Stomach (tissue), 9 donors: Measurements from ENCODE around the gene TLCD3A. TPM values are rescaled to one million over a fixed set of nuclear protein-coding genes. Genes with fewer than 3 reads are reported as not detected.

ENCODE experiments used
- DNase-seq, 2 donors: peaks; one replicate each; pipeline versions ENCODE4 v3.0.0 to v3.0.0-alpha.2; 2013 to 2019
- H3K27ac ChIP-seq, 5 donors: fragments of 200-600 bp in 4 of 5; sonication (generic) in 4 of 5; one replicate each; pipeline ENCODE4 v1.5.1; 2013 to 2019; ENCODE audit warnings: mild to moderate bottlenecking in 1 of 5, moderate library complexity in 1 of 5
- H3K27me3 ChIP-seq, 3 donors: fragments of 200-600 bp; sonication (generic); one replicate each; pipeline ENCODE4 v1.5.1; 2017 to 2019; ENCODE audit warnings: mixed run types in 1 of 3
- H3K36me3 ChIP-seq, 4 donors: fragments of 200-600 bp; sonication (generic); 1 replicate in 3 of 4; 2 replicates in 1 of 4; pipeline ENCODE4 v1.5.1; 2016 to 2019
- H3K4me1 ChIP-seq, 4 donors: fragments of 200-600 bp; sonication (generic); one replicate each; pipeline ENCODE4 v1.5.1; 2016 to 2019
- H3K4me3 ChIP-seq, 4 donors: fragments of 200-600 bp; sonication (generic) in 3 of 4; one replicate each; pipeline ENCODE4 v1.5.1; 2016 to 2019; ENCODE audit warnings: mild to moderate bottlenecking in 1 of 4
- H3K9me3 ChIP-seq, 4 donors: fragments of 200-600 bp; sonication (generic); one replicate each; pipeline ENCODE4 v1.5.1; 2016 to 2019
- CTCF ChIP-seq, 7 experiments: fragments of 450-650 bp in 4 of 7; fragments of 200-600 bp in 3 of 7; sonication (generic) in 3 of 7; IDR thresholded peaks; one replicate each; pipeline ENCODE4 v1.5.1; 2016 to 2019; ENCODE audit warnings: antibody characterized with exemption in 7 of 7, control low read depth in 2 of 7, mild to moderate bottlenecking in 1 of 7
- EP300 ChIP-seq: sonication (generic); formaldehyde crosslinking; IDR thresholded peaks from one replicate; pipeline ENCODE4 v1.6.1; 2017; ENCODE audit warnings: antibody characterized with exemption
- POLR2A ChIP-seq, 4 donors: fragments of 450-650 bp; IDR thresholded peaks; one replicate each; pipeline ENCODE4 v1.6.1; 2016; ENCODE audit warnings: antibody characterized with exemption in 4 of 4, control low read depth in 2 of 4, mild to moderate bottlenecking in 1 of 4, moderate library complexity in 1 of 4
- POLR2AphosphoS5 ChIP-seq, 3 donors: sonication (generic); formaldehyde crosslinking; IDR thresholded peaks; one replicate each; pipeline ENCODE4 v1.6.1; 2016; ENCODE audit warnings: antibody characterized with exemption in 3 of 3
- WGBS, 5 donors: extraction: QIAGEN DNeasy Blood & Tissue Kit in 3 of 5; methylation state at CpG; one replicate each; pipeline versions ENCODE4 v1.1.5 to v1.1.7; 2013 to 2018; 5-methylcytosine and 5-hydroxymethylcytosine counted together
- intact Hi-C: fragments of 100-400 bp; cut with DNase I; formaldehyde crosslinking; loops from one replicate; pipeline ENCODE4 v1.15.1; 2023; ENCODE audit warnings: low total_unique reads
- polyA plus RNA-seq, 3 donors: library from polyadenylated mRNA; stranded (reverse); fragments of 200-250 nt; gene quantifications; one replicate each; pipeline ENCODE4 v1.2.3, GENCODE V29; 2013
- total RNA-seq, 5 donors: library from RNA; depleted of rRNA; stranded (reverse); fragments of >200 nt; gene quantifications; one replicate each; pipeline versions ENCODE4 v1.1.0 to v1.2.3, GENCODE V29; 2014 to 2016
- donor health status: healthy with polysubstance abuse.
- donor health status: Bipolar disorder and iron deficiency.
- donor health status: healthy.

Gene TLCD3A
- total and polyA plus RNA-seq, 8 donors, result 0.58 to 33.2 (median 11.8) TPM

GRCh38 chr17:703081-703875, 29.1 kb upstream of the TLCD3A start:
- intact Hi-C loops, result no loop called here
- no peak for DNase-seq
- WGBS, 5 donors, result 67 to 82% (median 73%) methylated on average over 12 of the region's 12 CpGs
- H3K4me1 ChIP-seq, result peaks cover 5 to 61% (median 27%) of the 10 kb centered on the region in 4 donors
- H3K9me3 ChIP-seq, result no peaks in the 10 kb centered on the region
- no peak overlapping the region for H3K4me3 ChIP-seq
- H3K36me3 ChIP-seq, result peaks cover 4 to 50% (median 36%) of the 10 kb centered on the region in 4 donors
- H3K27me3 ChIP-seq, result no peaks in the 10 kb centered on the region
- TF ChIP-seq POLR2AphosphoS5 (IDR thresholded peaks at IDR 0.05) (no peak), CTCF (IDR thresholded peaks at IDR 0.05) (no peak), EP300 (no peak), POLR2A (IDR thresholded peaks at IDR 0.05) (no peak)
- H3K27ac ChIP-seq, result no peak overlapping the region

GRCh38 chr17:704111-704864, 28.1 kb upstream of the TLCD3A start:
- 66 to 83% (median 71%) methylated on average over 4 of the region's 4 CpGs for WGBS, 5 donors
- no peak for TF ChIP-seq CTCF (IDR thresholded peaks at IDR 0.05)
- TF ChIP-seq POLR2AphosphoS5 (IDR thresholded peaks at IDR 0.05), result no peak
- TF ChIP-seq POLR2A (IDR thresholded peaks at IDR 0.05), result no peak
- no peak for TF ChIP-seq EP300
- Histone ChIP-seq H3K27ac (no peak overlapping the region), H3K4me1 (peaks cover 5 to 58% (median 26%) of the 10 kb centered on the region in 4 donors), H3K36me3 (peaks cover 10 to 60% (median 44%) of the 10 kb centered on the region in 4 donors), H3K27me3 (no peaks in the 10 kb centered on the region), H3K9me3 (no peaks in the 10 kb centered on the region), H3K4me3 (no peak overlapping the region)
- intact Hi-C loops, result no loop called here
- no peak for DNase-seq

GRCh38 chr17:705011-705410, 27.4 kb upstream of the TLCD3A start:
- WGBS, 5 donors, result 60 to 89% (median 82%) methylated on average over 1 of the region's 1 CpG
- TF ChIP-seq CTCF (IDR thresholded peaks at IDR 0.05) (no peak), EP300 (no peak), POLR2AphosphoS5 (IDR thresholded peaks at IDR 0.05) (no peak), POLR2A (IDR thresholded peaks at IDR 0.05) (no peak)
- Histone ChIP-seq H3K36me3 (peaks cover 17 to 68% (median 51%) of the 10 kb centered on the region in 4 donors), H3K9me3 (no peaks in the 10 kb centered on the region), H3K4me3 (no peak overlapping the region), H3K4me1 (peaks cover 5 to 51% (median 20%) of the 10 kb centered on the region in 4 donors), H3K27ac (peak overlapping the region in 2 of 5 donors; percentile 7 to 51), H3K27me3 (no peaks in the 10 kb centered on the region)
- no peak for DNase-seq
- intact Hi-C loops, result no loop called here

- TF ChIP-seq EP300, result no peak
- TF ChIP-seq POLR2A (IDR thresholded peaks at IDR 0.05), result no peak
- TF ChIP-seq POLR2AphosphoS5 (IDR thresholded peaks at IDR 0.05), result peak in 1 of 3 donors; percentile 81
- no peak for TF ChIP-seq CTCF (IDR thresholded peaks at IDR 0.05)
Measured at GRCh38 chr17:705863-706262, 26.5 kb upstream of the TLCD3A start.

More at GRCh38 chr17:705863-706262, 26.5 kb upstream of the TLCD3A start:
- WGBS, 5 donors, result 37 to 61% (median 45%) methylated on average over 6 of the region's 6 CpGs
- peak in 1 of 2 donors; percentile 47 for DNase-seq
- Histone ChIP-seq H3K27me3 (no peaks in the 10 kb centered on the region), H3K4me3 (no peak overlapping the region), H3K9me3 (no peaks in the 10 kb centered on the region), H3K36me3 (peaks cover 21 to 73% (median 56%) of the 10 kb centered on the region in 4 donors), H3K4me1 (peaks cover 0 to 43% (median 13%) of the 10 kb centered on the region in 4 donors), H3K27ac (peak overlapping the region in 2 of 5 donors; percentile 7 to 51)
- intact Hi-C loops, result no loop called here
